GM23338 (cell line): Measurements from ENCODE around the gene CDC25B. TPM values are rescaled to one million over a fixed set of nuclear protein-coding genes. Genes with fewer than 3 reads are reported as not detected.

Experiments
- ATAC-seq: fragments of 200-7000 bp; cut with Tn5 transposase; 3 replicates; pipeline ENCODE4 v1.9.1; 2020
- DNase-seq: peaks from one replicate; pipeline ENCODE4 v3.0.0-alpha.2; 2015; ENCODE audit warnings: low spot score
- H2AFZ ChIP-seq: fragments of 200-600 bp; sonication (generic); 2 replicates; pipeline ENCODE4 v1.8.0; 2016; ENCODE audit warnings: antibody characterized with exemption, mild to moderate bottlenecking, moderate library complexity
- H3F3A ChIP-seq: fragments of 200-600 bp; sonication (generic); replicated peaks from 2 replicates; pipeline ENCODE4 v1.8.0; 2017; ENCODE audit warnings: antibody characterized with exemption, mixed run types, low read depth
- H3K27ac ChIP-seq: fragments of 200-600 bp; sonication (generic); 2 replicates; pipeline ENCODE4 v1.6.1; 2016; ENCODE audit warnings: low read depth
- H3K27me3 ChIP-seq: fragments of 200-600 bp; sonication (generic); 2 replicates; pipeline ENCODE4 v1.8.0; 2016; ENCODE audit warnings: mild to moderate bottlenecking, mixed run types, moderate library complexity; ENCODE audit not compliant: insufficient read depth
- H3K36me3 ChIP-seq: fragments of 200-600 bp; sonication (generic); 2 replicates; pipeline ENCODE4 v1.8.0; 2016; ENCODE audit warnings: mild to moderate bottlenecking; ENCODE audit not compliant: insufficient read depth
- H3K4me1 ChIP-seq: fragments of 200-600 bp; sonication (generic); 2 replicates; pipeline ENCODE4 v1.8.0; 2016; ENCODE audit warnings: mild to moderate bottlenecking, moderate library complexity; ENCODE audit not compliant: insufficient read depth
- H3K4me2 ChIP-seq: fragments of 200-600 bp; sonication (generic); 2 replicates; pipeline ENCODE4 v1.7.1; 2017; ENCODE audit warnings: mixed run types
- H3K4me3 ChIP-seq: fragments of 200-600 bp; sonication (generic); 2 replicates; pipeline ENCODE4 v1.6.1; 2016; ENCODE audit warnings: mixed run types
- H3K79me2 ChIP-seq: fragments of 200-600 bp; sonication (generic); replicated peaks from 2 replicates; pipeline ENCODE4 v1.8.0; 2017; ENCODE audit warnings: mild to moderate bottlenecking; ENCODE audit not compliant: insufficient read depth
- H3K9me2 ChIP-seq: fragments of 200-600 bp; sonication (generic); 2 replicates; pipeline ENCODE4 v1.8.0; 2017; ENCODE audit not compliant: insufficient read depth
- H4K20me1 ChIP-seq: fragments of 200-600 bp; sonication (generic); replicated peaks from 2 replicates; pipeline ENCODE4 v1.8.0; 2017; ENCODE audit warnings: mild to moderate bottlenecking; ENCODE audit not compliant: insufficient read depth
- H3K27ac Mint-ChIP-seq: 2 replicates; pipeline ENCODE4 v1.8.0; 2020; ENCODE audit warnings: inconsistent platforms, mild to moderate bottlenecking, moderate library complexity, mixed read lengths
- H3K27me3 Mint-ChIP-seq: 3 replicates; pipeline ENCODE4 v1.8.0; 2022; ENCODE audit warnings: low read depth, mild to moderate bottlenecking, moderate library complexity, mixed read lengths, inconsistent platforms; ENCODE audit not compliant: insufficient read depth, poor library complexity
- H3K36me3 Mint-ChIP-seq: 3 replicates; pipeline ENCODE4 v1.8.0; 2021; ENCODE audit warnings: low read depth, mild to moderate bottlenecking, inconsistent platforms, moderate library complexity, mixed read lengths
- H3K4me1 Mint-ChIP-seq: 3 replicates; pipeline ENCODE4 v1.8.0; 2020; ENCODE audit warnings: mild to moderate bottlenecking, inconsistent platforms, mixed read lengths
- H3K4me3 Mint-ChIP-seq: 3 replicates; pipeline ENCODE4 v1.8.0; 2021; ENCODE audit warnings: moderate library complexity, mild to moderate bottlenecking, inconsistent platforms, mixed read lengths
- H3K9me3 Mint-ChIP-seq: 3 replicates; pipeline ENCODE4 v1.8.0; 2020; ENCODE audit warnings: moderate library complexity, mild to moderate bottlenecking, inconsistent platforms, mixed read lengths
- CREB1 ChIP-seq: fragments of 250-450 bp; sonication (Bioruptor Pico); IDR thresholded peaks from 2 replicates; pipeline ENCODE4 v1.5.0; 2020; ENCODE audit warnings: low read depth, mild to moderate bottlenecking, moderate library complexity
- EZH2 ChIP-seq: fragments of 200-600 bp; sonication (generic); IDR thresholded peaks from one replicate; pipeline ENCODE4 v1.8.0; 2017; ENCODE audit warnings: antibody characterized with exemption, mild to moderate bottlenecking, low read depth; ENCODE audit not compliant: unreplicated experiment
- POLR2AphosphoS5 ChIP-seq: IDR thresholded peaks from 2 replicates; pipeline ENCODE4 v1.6.1; 2016; ENCODE audit warnings: antibody characterized with exemption, low read depth
- STAT1 ChIP-seq: IDR thresholded peaks from one replicate; pipeline ENCODE4 v1.6.1; 2016; ENCODE audit warnings: antibody characterized with exemption; ENCODE audit not compliant: unreplicated experiment
- ZNF114 ChIP-seq: fragments of 250-450 bp; sonication (Bioruptor Pico); IDR thresholded peaks from 2 replicates; pipeline ENCODE4 v1.5.0; 2020; ENCODE audit warnings: mild to moderate bottlenecking, moderate library complexity
- polyA plus RNA-seq: library from polyadenylated mRNA; unstranded; fragments of >200 nt; fragmentation: Nextera tagmentation; extraction: Ambion mirVana; gene quantifications from 2 replicates; pipeline ENCODE4 v1.2.1, GENCODE V29; 2016
- total RNA-seq: library from RNA; depleted of rRNA; stranded (reverse); fragments of >200 nt; shearing (Covaris generic); gene quantifications from 2 replicates; pipeline ENCODE4 v1.2.3, GENCODE V29; 2014
- TF ChIP-seq, protein P1 (sequence below): fragments of 250-450 bp; sonication (Bioruptor Pico); IDR thresholded peaks from 2 replicates; pipeline ENCODE4 v1.5.0; 2020; ENCODE audit warnings: mild to moderate bottlenecking, moderate library complexity

Gene CDC25B
- total and polyA plus RNA-seq, 2 experiments from 2014 or later, result 10.5 to 33.0 TPM

DNA sequence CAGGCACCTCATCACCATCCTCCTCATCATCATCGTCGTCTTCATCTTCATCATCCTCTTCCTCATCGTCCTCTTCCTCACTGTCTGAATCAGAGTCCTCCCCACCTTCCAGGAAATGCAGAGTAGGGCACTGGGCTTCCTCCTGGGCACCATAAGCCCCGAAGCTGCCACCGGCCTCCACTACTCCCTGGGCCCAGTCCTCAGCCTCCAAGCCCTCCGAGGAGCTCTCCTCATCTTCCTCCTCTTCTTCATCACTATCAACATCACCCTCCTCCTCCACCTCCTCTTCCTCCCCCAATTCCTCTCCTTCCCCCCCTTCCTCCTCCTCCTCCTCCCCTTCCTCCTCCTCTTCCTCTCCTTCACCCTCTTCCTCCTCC, 11.3 kb upstream of the CDC25B start:
- Histone ChIP-seq H3K36me3 (no peaks in the 10 kb centered on the region), H3K9me2 (no peaks in the 10 kb centered on the region), H3K79me2 (no peaks in the 10 kb centered on the region; the same call in 1 of the 2 replicates), H3K4me2 (peak overlapping the region; percentile 82; the same call in 1 of the 2 replicates), H4K20me1 (peaks cover 25% of the 10 kb centered on the region), H3K4me3 (peak overlapping the region; percentile 67; the same call in 1 of the 2 replicates), H3K4me1 (peaks cover 7% of the 10 kb centered on the region; the same call in 1 of the 2 replicates), H2AFZ (no peak overlapping the region), H3K27ac (no peak overlapping the region), H3K27me3 (peaks cover 40% of the 10 kb centered on the region), H3F3A (peaks cover 7% of the 10 kb centered on the region; the same call in 1 of the 2 replicates)
- H3K27ac Mint-ChIP-seq, result no peak overlapping the region
- DNase-seq (no peak), ATAC-seq (no peak)
- peaks cover 6% of the 10 kb centered on the region for H3K36me3 Mint-ChIP-seq
- peaks cover 27% of the 10 kb centered on the region for H3K4me1 Mint-ChIP-seq
- H3K4me3 Mint-ChIP-seq, result peak overlapping the region; percentile 39; the same call in 1 of the 3 replicates
- H3K27me3 Mint-ChIP-seq, result peaks cover 13% of the 10 kb centered on the region
- no peaks in the 10 kb centered on the region for H3K9me3 Mint-ChIP-seq
- TF ChIP-seq, protein P1, sequence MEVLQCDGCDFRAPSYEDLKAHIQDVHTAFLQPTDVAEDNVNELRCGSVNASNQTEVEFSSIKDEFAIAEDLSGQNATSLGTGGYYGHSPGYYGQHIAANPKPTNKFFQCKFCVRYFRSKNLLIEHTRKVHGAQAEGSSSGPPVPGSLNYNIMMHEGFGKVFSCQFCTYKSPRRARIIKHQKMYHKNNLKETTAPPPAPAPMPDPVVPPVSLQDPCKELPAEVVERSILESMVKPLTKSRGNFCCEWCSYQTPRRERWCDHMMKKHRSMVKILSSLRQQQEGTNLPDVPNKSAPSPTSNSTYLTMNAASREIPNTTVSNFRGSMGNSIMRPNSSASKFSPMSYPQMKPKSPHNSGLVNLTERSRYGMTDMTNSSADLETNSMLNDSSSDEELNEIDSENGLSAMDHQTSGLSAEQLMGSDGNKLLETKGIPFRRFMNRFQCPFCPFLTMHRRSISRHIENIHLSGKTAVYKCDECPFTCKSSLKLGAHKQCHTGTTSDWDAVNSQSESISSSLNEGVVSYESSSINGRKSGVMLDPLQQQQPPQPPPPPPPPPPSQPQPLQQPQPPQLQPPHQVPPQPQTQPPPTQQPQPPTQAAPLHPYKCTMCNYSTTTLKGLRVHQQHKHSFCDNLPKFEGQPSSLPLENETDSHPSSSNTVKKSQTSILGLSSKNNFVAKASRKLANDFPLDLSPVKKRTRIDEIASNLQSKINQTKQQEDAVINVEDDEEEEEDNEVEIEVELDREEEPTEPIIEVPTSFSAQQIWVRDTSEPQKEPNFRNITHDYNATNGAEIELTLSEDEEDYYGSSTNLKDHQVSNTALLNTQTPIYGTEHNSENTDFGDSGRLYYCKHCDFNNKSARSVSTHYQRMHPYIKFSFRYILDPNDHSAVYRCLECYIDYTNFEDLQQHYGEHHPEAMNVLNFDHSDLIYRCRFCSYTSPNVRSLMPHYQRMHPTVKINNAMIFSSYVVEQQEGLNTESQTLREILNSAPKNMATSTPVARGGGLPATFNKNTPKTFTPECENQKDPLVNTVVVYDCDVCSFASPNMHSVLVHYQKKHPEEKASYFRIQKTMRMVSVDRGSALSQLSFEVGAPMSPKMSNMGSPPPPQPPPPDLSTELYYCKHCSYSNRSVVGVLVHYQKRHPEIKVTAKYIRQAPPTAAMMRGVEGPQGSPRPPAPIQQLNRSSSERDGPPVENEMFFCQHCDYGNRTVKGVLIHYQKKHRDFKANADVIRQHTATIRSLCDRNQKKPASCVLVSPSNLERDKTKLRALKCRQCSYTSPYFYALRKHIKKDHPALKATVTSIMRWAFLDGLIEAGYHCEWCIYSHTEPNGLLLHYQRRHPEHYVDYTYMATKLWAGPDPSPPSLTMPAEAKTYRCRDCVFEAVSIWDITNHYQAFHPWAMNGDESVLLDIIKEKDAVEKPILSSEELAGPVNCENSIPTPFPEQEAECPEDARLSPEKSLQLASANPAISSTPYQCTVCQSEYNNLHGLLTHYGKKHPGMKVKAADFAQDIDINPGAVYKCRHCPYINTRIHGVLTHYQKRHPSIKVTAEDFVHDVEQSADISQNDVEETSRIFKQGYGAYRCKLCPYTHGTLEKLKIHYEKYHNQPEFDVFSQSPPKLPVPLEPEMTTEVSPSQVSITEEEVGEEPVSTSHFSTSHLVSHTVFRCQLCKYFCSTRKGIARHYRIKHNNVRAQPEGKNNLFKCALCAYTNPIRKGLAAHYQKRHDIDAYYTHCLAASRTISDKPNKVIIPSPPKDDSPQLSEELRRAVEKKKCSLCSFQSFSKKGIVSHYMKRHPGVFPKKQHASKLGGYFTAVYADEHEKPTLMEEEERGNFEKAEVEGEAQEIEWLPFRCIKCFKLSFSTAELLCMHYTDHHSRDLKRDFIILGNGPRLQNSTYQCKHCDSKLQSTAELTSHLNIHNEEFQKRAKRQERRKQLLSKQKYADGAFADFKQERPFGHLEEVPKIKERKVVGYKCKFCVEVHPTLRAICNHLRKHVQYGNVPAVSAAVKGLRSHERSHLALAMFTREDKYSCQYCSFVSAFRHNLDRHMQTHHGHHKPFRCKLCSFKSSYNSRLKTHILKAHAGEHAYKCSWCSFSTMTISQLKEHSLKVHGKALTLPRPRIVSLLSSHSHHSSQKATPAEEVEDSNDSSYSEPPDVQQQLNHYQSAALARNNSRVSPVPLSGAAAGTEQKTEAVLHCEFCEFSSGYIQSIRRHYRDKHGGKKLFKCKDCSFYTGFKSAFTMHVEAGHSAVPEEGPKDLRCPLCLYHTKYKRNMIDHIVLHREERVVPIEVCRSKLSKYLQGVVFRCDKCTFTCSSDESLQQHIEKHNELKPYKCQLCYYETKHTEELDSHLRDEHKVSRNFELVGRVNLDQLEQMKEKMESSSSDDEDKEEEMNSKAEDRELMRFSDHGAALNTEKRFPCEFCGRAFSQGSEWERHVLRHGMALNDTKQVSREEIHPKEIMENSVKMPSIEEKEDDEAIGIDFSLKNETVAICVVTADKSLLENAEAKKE (CRISPR knock-in tag), result no peak
- no peak for TF ChIP-seq EZH2
- TF ChIP-seq CREB1 (CRISPR knock-in tag), result no peak
- TF ChIP-seq POLR2AphosphoS5, result no peak
- no peak for TF ChIP-seq STAT1
- TF ChIP-seq ZNF114, result no peak
